OCI-LY7 (cell line): Measurements from ENCODE around the gene CD164. TPM values are rescaled to one million over a fixed set of nuclear protein-coding genes. Genes with fewer than 3 reads are reported as not detected.

Experiments used
- BruUV-seq: library from RNA; stranded (reverse); fragments of 400-500 nt; replicated peaks from 2 replicates; lab custom pipeline; 2021; lab: Mats Ljungman, UMichigan
- CTCF ChIA-PET: fragments of 300-600 bp; sonication (Branson Sonifier 250); formaldehyde crosslinking; loops from one replicate; lab custom pipeline; 2022; ENCODE audit warnings: antibody characterized with exemption; ENCODE audit not compliant: unreplicated experiment; lab: Charles Lee
- POLR2A ChIA-PET: fragments of 300-600 bp; sonication (Branson Sonifier 250); formaldehyde crosslinking; loops from one replicate; lab custom pipeline; 2022; ENCODE audit warnings: antibody characterized with exemption; lab: Charles Lee
- DNase-seq: peaks from one replicate; pipeline ENCODE4 v3.0.0-alpha.2; 2015; ENCODE audit warnings: low spot score
- H2AFZ ChIP-seq: fragments of 200-600 bp; sonication (generic), shearing (Covaris generic); 2 replicates; pipeline ENCODE4 v1.6.1; 2014; ENCODE audit warnings: mild to moderate bottlenecking, antibody characterized with exemption, low read length, moderate library complexity
- H3K27ac ChIP-seq: fragments of 200-600 bp; sonication (generic); 2 replicates; pipeline ENCODE4 v1.5.1; 2014; ENCODE audit warnings: mixed run types, low read depth, mild to moderate bottlenecking, moderate library complexity, low read length, inconsistent platforms; ENCODE audit not compliant: poor library complexity, severe bottlenecking
- H3K36me3 ChIP-seq: fragments of 200-600 bp; sonication (generic); 2 replicates; pipeline ENCODE4 v1.6.1; 2014; ENCODE audit warnings: mild to moderate bottlenecking, antibody characterized with exemption, low read length, moderate library complexity, mixed read lengths; ENCODE audit not compliant: insufficient read depth
- H3K4me1 ChIP-seq: fragments of 200-600 bp; sonication (generic); 2 replicates; pipeline ENCODE4 v1.5.1; 2014; ENCODE audit warnings: mild to moderate bottlenecking, low read length; ENCODE audit not compliant: insufficient read depth, poor library complexity, severe bottlenecking
- H3K4me2 ChIP-seq: fragments of 200-600 bp; sonication (generic); 2 replicates; pipeline ENCODE4 v1.6.1; 2014; ENCODE audit warnings: mild to moderate bottlenecking, low read length
- H3K4me3 ChIP-seq: fragments of 200-600 bp; sonication (generic); 2 replicates; pipeline ENCODE4 v1.5.1; 2014; ENCODE audit warnings: mild to moderate bottlenecking, low read depth, low read length; ENCODE audit not compliant: poor library complexity, severe bottlenecking
- H3K79me2 ChIP-seq: fragments of 200-600 bp; sonication (generic); 2 replicates; pipeline ENCODE4 v1.6.1; 2016; ENCODE audit warnings: low read depth, mild to moderate bottlenecking, low read length, moderate library complexity, mixed read lengths; ENCODE audit not compliant: insufficient read depth
- H3K9me2 ChIP-seq: fragments of 200-600 bp; sonication (generic); 2 replicates; pipeline ENCODE4 v1.6.1; 2016; ENCODE audit warnings: mild to moderate bottlenecking, low read length, mixed read lengths; ENCODE audit not compliant: insufficient read depth
- H3K9me3 ChIP-seq: fragments of 200-600 bp; sonication (generic); 2 replicates; pipeline ENCODE4 v1.6.1; 2014; ENCODE audit warnings: mild to moderate bottlenecking, mixed run types, low read length, mixed read lengths
- H4K20me1 ChIP-seq: fragments of 200-600 bp; sonication (generic); 2 replicates; pipeline ENCODE4 v1.6.1; 2014; ENCODE audit warnings: mild to moderate bottlenecking, antibody characterized with exemption, low read length, moderate library complexity, mixed read lengths; ENCODE audit not compliant: insufficient read depth
- CTCF ChIP-seq: fragments of 200-600 bp; sonication (generic); conservative IDR thresholded peaks from 2 replicates; pipeline ENCODE4 v1.5.1; 2014; ENCODE audit warnings: mild to moderate bottlenecking, antibody characterized with exemption, low read length, moderate library complexity, mixed read lengths
- EZH2phosphoT487 ChIP-seq: fragments of 200-600 bp; sonication (generic); IDR thresholded peaks from 2 replicates; pipeline ENCODE4 v1.6.1; 2018; ENCODE audit warnings: low read depth, borderline replicate concordance, mild to moderate bottlenecking, mixed run types, antibody characterized with exemption, low read length, moderate library complexity, mixed read lengths
- intact Hi-C: fragments of 100-400 bp; cut with micrococcal nuclease; formaldehyde crosslinking; loops from one replicate; pipeline ENCODE4 v1.10.0; 2022; ENCODE audit not compliant: unreplicated experiment
- total RNA-seq, 2 experiments: library from RNA; depleted of rRNA in 1 of 2; stranded (reverse); fragments of >200 nt in 1 of 2; shearing (Covaris generic) in 1 of 2; gene quantifications; 2 replicates each; pipeline ENCODE4 v1.2.3, GENCODE V29; 2014 to 2022

The CD164 gene
- total RNA-seq, 2 experiments from 2014 or later: 48.7 to 107 TPM

- no TSS peak for BruUV-seq
- no peak overlapping the region for H3K4me2 ChIP-seq
- ChIA-PET POLR2A (interaction anchor here (0.6 to 0.9 kb wide), 4 partner anchors 10 to 297 kb away, joined by 3 read pairs; partner anchors contain the start of genes AK9 and FIG4), CTCF (no interaction called here)
- no peak overlapping the region for H2AFZ ChIP-seq
- TF ChIP-seq EZH2phosphoT487 (no peak), CTCF (no peak)
- no peaks in the 10 kb centered on the region for H3K9me3 ChIP-seq
- H3K4me1 ChIP-seq: no peaks in the 10 kb centered on the region
- intact Hi-C loops: no loop called here
- no peak overlapping the region for H3K27ac ChIP-seq
- no peaks in the 10 kb centered on the region for H3K79me2 ChIP-seq
- no peaks in the 10 kb centered on the region for H3K9me2 ChIP-seq
- no peak overlapping the region for H3K4me3 ChIP-seq
- DNase-seq: no peak
- no peaks in the 10 kb centered on the region for H3K36me3 ChIP-seq
- no peaks in the 10 kb centered on the region for H4K20me1 ChIP-seq
Measured at GRCh38 chr6:109393886-109394281, 11.6 kb upstream of the CD164 start.

- no peak overlapping the region for H3K4me2 ChIP-seq
- no peak for TF ChIP-seq CTCF
- no peaks in the 10 kb centered on the region for H3K79me2 ChIP-seq
- no peaks in the 10 kb centered on the region for H3K36me3 ChIP-seq
- BruUV-seq: no TSS peak
- no peak for DNase-seq
- CTCF ChIA-PET: no interaction called here
- H3K9me3 ChIP-seq: no peaks in the 10 kb centered on the region
- no peak overlapping the region for H3K27ac ChIP-seq
- POLR2A ChIA-PET: interaction anchor here (0.6 to 1.3 kb wide), 5 partner anchors 9 to 211 kb away, joined by 3 to 4 read pairs (median 3); no protein-coding TSS in a partner anchor
- no peaks in the 10 kb centered on the region for H3K9me2 ChIP-seq
- no peak overlapping the region for H2AFZ ChIP-seq
- no peak overlapping the region for H3K4me3 ChIP-seq
- H4K20me1 ChIP-seq: no peaks in the 10 kb centered on the region
- intact Hi-C loops: no loop called here
- no peaks in the 10 kb centered on the region for H3K4me1 ChIP-seq
Measured at GRCh38 chr6:109393157-109393885, 11.1 kb upstream of the CD164 start.

GRCh38 chr6:109389650-109390274, 7.5 kb upstream of the CD164 start:
- Histone ChIP-seq H3K79me2 (no peaks in the 10 kb centered on the region), H4K20me1 (no peaks in the 10 kb centered on the region), H3K9me3 (no peaks in the 10 kb centered on the region), H2AFZ (no peak overlapping the region), H3K4me2 (no peak overlapping the region), H3K4me3 (no peak overlapping the region), H3K9me2 (no peaks in the 10 kb centered on the region), H3K4me1 (no peaks in the 10 kb centered on the region), H3K27ac (no peak overlapping the region), H3K36me3 (no peaks in the 10 kb centered on the region)
- BruUV-seq: no TSS peak
- ChIA-PET CTCF (no interaction called here), POLR2A (interaction anchor here (0.5 to 0.9 kb wide), 4 partner anchors 15 to 854 kb away, joined by 3 read pairs; no protein-coding TSS in a partner anchor)
- intact Hi-C loops: no loop called here
- DNase-seq: no peak
- TF ChIP-seq EZH2phosphoT487: no peak
- no peak for TF ChIP-seq CTCF
